ENCODE results near the gene SCUBE1. TPM values are rescaled to one million over a fixed set of nuclear protein-coding genes. Genes with fewer than 3 reads are reported as not detected.

The SCUBE1 gene
- total and polyA plus RNA-seq, 2 of the 8 experiments (the other 6 are each of a cell fraction or from before 2014, with no cell fraction given) = 2.3 to 4.9 TPM

DNA sequence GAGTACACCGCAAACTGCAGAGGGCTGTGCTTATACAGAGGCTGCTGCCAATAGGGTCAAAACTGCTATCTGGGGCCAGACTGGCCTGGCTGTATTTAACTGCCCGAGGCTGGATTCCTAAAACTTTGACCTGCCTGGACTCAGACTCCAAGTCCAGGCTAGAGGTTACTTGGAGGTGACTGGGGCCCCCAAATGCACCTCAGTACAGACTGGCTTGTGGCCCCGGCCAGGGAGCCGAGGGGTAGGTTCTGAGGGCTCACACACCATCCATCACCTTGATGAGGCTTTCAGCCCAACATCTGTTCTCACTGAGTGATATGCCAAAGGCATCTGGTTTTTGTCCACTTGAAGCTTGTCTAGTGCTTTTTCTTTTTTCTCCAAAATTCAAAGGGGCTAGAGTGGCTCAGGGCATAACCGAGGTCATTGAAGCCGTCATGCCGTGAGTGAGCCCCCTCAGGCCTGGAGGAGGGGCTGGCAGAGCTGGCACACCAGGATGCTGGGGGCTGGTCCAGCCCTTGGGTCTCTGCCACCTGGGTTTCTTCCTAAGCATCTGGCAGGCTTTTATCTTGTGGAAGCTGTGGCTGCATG is 103.9 kb downstream of the SCUBE1 start (continued):
- TF ChIP-seq, protein P1, sequence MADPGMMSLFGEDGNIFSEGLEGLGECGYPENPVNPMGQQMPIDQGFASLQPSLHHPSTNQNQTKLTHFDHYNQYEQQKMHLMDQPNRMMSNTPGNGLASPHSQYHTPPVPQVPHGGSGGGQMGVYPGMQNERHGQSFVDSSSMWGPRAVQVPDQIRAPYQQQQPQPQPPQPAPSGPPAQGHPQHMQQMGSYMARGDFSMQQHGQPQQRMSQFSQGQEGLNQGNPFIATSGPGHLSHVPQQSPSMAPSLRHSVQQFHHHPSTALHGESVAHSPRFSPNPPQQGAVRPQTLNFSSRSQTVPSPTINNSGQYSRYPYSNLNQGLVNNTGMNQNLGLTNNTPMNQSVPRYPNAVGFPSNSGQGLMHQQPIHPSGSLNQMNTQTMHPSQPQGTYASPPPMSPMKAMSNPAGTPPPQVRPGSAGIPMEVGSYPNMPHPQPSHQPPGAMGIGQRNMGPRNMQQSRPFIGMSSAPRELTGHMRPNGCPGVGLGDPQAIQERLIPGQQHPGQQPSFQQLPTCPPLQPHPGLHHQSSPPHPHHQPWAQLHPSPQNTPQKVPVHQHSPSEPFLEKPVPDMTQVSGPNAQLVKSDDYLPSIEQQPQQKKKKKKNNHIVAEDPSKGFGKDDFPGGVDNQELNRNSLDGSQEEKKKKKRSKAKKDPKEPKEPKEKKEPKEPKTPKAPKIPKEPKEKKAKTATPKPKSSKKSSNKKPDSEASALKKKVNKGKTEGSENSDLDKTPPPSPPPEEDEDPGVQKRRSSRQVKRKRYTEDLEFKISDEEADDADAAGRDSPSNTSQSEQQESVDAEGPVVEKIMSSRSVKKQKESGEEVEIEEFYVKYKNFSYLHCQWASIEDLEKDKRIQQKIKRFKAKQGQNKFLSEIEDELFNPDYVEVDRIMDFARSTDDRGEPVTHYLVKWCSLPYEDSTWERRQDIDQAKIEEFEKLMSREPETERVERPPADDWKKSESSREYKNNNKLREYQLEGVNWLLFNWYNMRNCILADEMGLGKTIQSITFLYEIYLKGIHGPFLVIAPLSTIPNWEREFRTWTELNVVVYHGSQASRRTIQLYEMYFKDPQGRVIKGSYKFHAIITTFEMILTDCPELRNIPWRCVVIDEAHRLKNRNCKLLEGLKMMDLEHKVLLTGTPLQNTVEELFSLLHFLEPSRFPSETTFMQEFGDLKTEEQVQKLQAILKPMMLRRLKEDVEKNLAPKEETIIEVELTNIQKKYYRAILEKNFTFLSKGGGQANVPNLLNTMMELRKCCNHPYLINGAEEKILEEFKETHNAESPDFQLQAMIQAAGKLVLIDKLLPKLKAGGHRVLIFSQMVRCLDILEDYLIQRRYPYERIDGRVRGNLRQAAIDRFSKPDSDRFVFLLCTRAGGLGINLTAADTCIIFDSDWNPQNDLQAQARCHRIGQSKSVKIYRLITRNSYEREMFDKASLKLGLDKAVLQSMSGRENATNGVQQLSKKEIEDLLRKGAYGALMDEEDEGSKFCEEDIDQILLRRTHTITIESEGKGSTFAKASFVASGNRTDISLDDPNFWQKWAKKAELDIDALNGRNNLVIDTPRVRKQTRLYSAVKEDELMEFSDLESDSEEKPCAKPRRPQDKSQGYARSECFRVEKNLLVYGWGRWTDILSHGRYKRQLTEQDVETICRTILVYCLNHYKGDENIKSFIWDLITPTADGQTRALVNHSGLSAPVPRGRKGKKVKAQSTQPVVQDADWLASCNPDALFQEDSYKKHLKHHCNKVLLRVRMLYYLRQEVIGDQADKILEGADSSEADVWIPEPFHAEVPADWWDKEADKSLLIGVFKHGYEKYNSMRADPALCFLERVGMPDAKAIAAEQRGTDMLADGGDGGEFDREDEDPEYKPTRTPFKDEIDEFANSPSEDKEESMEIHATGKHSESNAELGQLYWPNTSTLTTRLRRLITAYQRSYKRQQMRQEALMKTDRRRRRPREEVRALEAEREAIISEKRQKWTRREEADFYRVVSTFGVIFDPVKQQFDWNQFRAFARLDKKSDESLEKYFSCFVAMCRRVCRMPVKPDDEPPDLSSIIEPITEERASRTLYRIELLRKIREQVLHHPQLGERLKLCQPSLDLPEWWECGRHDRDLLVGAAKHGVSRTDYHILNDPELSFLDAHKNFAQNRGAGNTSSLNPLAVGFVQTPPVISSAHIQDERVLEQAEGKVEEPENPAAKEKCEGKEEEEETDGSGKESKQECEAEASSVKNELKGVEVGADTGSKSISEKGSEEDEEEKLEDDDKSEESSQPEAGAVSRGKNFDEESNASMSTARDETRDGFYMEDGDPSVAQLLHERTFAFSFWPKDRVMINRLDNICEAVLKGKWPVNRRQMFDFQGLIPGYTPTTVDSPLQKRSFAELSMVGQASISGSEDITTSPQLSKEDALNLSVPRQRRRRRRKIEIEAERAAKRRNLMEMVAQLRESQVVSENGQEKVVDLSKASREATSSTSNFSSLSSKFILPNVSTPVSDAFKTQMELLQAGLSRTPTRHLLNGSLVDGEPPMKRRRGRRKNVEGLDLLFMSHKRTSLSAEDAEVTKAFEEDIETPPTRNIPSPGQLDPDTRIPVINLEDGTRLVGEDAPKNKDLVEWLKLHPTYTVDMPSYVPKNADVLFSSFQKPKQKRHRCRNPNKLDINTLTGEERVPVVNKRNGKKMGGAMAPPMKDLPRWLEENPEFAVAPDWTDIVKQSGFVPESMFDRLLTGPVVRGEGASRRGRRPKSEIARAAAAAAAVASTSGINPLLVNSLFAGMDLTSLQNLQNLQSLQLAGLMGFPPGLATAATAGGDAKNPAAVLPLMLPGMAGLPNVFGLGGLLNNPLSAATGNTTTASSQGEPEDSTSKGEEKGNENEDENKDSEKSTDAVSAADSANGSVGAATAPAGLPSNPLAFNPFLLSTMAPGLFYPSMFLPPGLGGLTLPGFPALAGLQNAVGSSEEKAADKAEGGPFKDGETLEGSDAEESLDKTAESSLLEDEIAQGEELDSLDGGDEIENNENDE (IDR thresholded peaks at IDR 0.05; ENCODE audit: insufficient replicate concordance, low read length) = no peak
- TF ChIP-seq SP1 (IDR thresholded peaks at IDR 0.05; ENCODE audit: low read depth, low read length) = no peak
- TF ChIP-seq CREB1 (IDR thresholded peaks at IDR 0.05) = no peak
- TF ChIP-seq POLR2AphosphoS5 (IDR thresholded peaks at IDR 0.05; ENCODE audit: low read depth, low read length) = no peak
- TF ChIP-seq RXRA (IDR thresholded peaks at IDR 0.05; ENCODE audit: insufficient read depth, low read depth, low read length) = no peak
- TF ChIP-seq, protein P2, sequence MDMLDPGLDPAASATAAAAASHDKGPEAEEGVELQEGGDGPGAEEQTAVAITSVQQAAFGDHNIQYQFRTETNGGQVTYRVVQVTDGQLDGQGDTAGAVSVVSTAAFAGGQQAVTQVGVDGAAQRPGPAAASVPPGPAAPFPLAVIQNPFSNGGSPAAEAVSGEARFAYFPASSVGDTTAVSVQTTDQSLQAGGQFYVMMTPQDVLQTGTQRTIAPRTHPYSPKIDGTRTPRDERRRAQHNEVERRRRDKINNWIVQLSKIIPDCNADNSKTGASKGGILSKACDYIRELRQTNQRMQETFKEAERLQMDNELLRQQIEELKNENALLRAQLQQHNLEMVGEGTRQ (IDR thresholded peaks at IDR 0.05; ENCODE audit: low read length) = no peak
- TF ChIP-seq, protein P3, sequence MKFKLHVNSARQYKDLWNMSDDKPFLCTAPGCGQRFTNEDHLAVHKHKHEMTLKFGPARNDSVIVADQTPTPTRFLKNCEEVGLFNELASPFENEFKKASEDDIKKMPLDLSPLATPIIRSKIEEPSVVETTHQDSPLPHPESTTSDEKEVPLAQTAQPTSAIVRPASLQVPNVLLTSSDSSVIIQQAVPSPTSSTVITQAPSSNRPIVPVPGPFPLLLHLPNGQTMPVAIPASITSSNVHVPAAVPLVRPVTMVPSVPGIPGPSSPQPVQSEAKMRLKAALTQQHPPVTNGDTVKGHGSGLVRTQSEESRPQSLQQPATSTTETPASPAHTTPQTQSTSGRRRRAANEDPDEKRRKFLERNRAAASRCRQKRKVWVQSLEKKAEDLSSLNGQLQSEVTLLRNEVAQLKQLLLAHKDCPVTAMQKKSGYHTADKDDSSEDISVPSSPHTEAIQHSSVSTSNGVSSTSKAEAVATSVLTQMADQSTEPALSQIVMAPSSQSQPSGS (IDR thresholded peaks at IDR 0.05; ENCODE audit: low read length) = no peak
- TF ChIP-seq SIX5 (IDR thresholded peaks at IDR 0.05; ENCODE audit: low read depth, low read length) = no peak
- TF ChIP-seq SP4 (IDR thresholded peaks at IDR 0.05; ENCODE audit: low read length) = no peak
